SK-N-SH treated with all-trans-retinoic acid at 6 μM for 48 hours (cell line): ENCODE measurements around the gene SPP1.

Experiments
- ZFP3 ChIP-seq: fragments of 250-450 bp; sonication (Bioruptor Pico); IDR thresholded peaks from 2 replicates; pipeline ENCODE4 v1.5.0; 2020; ENCODE audit warnings: mild to moderate bottlenecking, moderate library complexity
- ZNF70 ChIP-seq: fragments of 450-650 bp; formaldehyde crosslinking; IDR thresholded peaks from 2 replicates; pipeline ENCODE4 v1.5.0; 2020; ENCODE audit warnings: mild to moderate bottlenecking, moderate library complexity

- TF ChIP-seq ZFP3 (no peak), ZNF70 (CRISPR knock-in tag) (no peak)
These were observed 42.2 kb upstream of the SPP1 start for GRCh38 chr4:87933337-87933736.
